ENCODE measurements around the gene NOC2L.

GRCh38 chr1:965526-966134, 6.6 kb upstream of the NOC2L start:
- TF ChIP-seq EP300 (IDR thresholded peaks at IDR 0.05), result no peak
- no peak for TF ChIP-seq CTCF (IDR thresholded peaks at IDR 0.05)

Data from ovary (tissue), 3 donors.